ENCODE results near the gene LLCFC1. TPM values are rescaled to one million over a fixed set of nuclear protein-coding genes. Genes with fewer than 3 reads are reported as not detected.

Gene LLCFC1
- total RNA-seq, 6 experiments from 2014 or later: not detected

DNA sequence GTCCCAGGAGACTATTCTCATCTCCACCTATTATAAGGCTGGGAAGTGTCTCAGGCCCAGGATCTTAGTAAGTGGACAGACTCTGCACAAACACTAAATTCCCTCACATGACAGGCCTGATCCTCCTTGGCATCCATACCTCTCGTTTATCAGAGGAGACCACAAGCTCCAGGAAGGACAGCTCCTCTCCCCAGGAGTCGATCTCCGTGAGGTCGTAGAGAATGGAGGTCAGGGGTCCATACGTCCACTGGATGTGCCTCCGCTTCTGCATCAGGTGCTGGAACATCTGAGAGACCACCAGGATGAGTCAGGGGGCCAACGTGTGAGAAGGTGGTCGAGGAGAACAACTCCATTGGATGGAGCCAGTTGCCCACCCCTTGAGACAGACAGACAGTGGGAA, 11.3 kb upstream of the LLCFC1 start:
- H3K27ac Mint-ChIP-seq: no peak overlapping the region
- peaks cover 12% of the 10 kb centered on the region; the same call in 1 of the 2 replicates for H3K27me3 Mint-ChIP-seq (ENCODE audit: insufficient read depth)
- H3K4me3 Mint-ChIP-seq: no peak overlapping the region
- H3K9me3 Mint-ChIP-seq: peaks cover 3% of the 10 kb centered on the region; the same call in 1 of the 2 replicates
- TF ChIP-seq, protein P1, sequence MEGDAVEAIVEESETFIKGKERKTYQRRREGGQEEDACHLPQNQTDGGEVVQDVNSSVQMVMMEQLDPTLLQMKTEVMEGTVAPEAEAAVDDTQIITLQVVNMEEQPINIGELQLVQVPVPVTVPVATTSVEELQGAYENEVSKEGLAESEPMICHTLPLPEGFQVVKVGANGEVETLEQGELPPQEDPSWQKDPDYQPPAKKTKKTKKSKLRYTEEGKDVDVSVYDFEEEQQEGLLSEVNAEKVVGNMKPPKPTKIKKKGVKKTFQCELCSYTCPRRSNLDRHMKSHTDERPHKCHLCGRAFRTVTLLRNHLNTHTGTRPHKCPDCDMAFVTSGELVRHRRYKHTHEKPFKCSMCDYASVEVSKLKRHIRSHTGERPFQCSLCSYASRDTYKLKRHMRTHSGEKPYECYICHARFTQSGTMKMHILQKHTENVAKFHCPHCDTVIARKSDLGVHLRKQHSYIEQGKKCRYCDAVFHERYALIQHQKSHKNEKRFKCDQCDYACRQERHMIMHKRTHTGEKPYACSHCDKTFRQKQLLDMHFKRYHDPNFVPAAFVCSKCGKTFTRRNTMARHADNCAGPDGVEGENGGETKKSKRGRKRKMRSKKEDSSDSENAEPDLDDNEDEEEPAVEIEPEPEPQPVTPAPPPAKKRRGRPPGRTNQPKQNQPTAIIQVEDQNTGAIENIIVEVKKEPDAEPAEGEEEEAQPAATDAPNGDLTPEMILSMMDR (IDR thresholded peaks at IDR 0.05): no peak
- no peaks in the 10 kb centered on the region for H3K36me3 Mint-ChIP-seq (ENCODE audit: low read depth)
- DNase-seq: no peak
- H3K4me1 Mint-ChIP-seq (ENCODE audit: low read depth): no peaks in the 10 kb centered on the region

- no peaks in the 10 kb centered on the region for H3K4me1 Mint-ChIP-seq (ENCODE audit: low read depth)
- peaks cover 4% of the 10 kb centered on the region; the same call in 1 of the 2 replicates for H3K9me3 Mint-ChIP-seq
- no peak overlapping the region for H3K27ac Mint-ChIP-seq
- no peak overlapping the region for H3K4me3 Mint-ChIP-seq
- DNase-seq: no peak
- peaks cover 18% of the 10 kb centered on the region; the same call in 1 of the 2 replicates for H3K27me3 Mint-ChIP-seq (ENCODE audit: insufficient read depth)
- no peaks in the 10 kb centered on the region for H3K36me3 Mint-ChIP-seq (ENCODE audit: low read depth)
- TF ChIP-seq, protein P1 (IDR thresholded peaks at IDR 0.05): no peak
These were observed 9.1 kb upstream of the LLCFC1 start for GRCh38 chr7:142930126-142930730.

GRCh38 chr7:142932386-142933091, 6.7 kb upstream of the LLCFC1 start:
- Mint-ChIP-seq H3K36me3 (ENCODE audit: low read depth) (no peaks in the 10 kb centered on the region), H3K27me3 (ENCODE audit: insufficient read depth) (peaks cover 19% of the 10 kb centered on the region), H3K4me1 (ENCODE audit: low read depth) (no peaks in the 10 kb centered on the region), H3K9me3 (peaks cover 4% of the 10 kb centered on the region; the same call in 1 of the 2 replicates), H3K4me3 (no peak overlapping the region), H3K27ac (no peak overlapping the region)
- no peak for DNase-seq
- TF ChIP-seq, protein P1 (IDR thresholded peaks at IDR 0.05): no peak

- Mint-ChIP-seq H3K4me3 (no peak overlapping the region), H3K4me1 (ENCODE audit: low read depth) (no peaks in the 10 kb centered on the region), H3K36me3 (ENCODE audit: low read depth) (no peaks in the 10 kb centered on the region), H3K27ac (no peak overlapping the region), H3K9me3 (peaks cover 4% of the 10 kb centered on the region; the same call in 1 of the 2 replicates), H3K27me3 (ENCODE audit: insufficient read depth) (peaks cover 18% of the 10 kb centered on the region)
- DNase-seq: no peak
- TF ChIP-seq, protein P1 (IDR thresholded peaks at IDR 0.05): no peak
These were observed 6.2 kb upstream of the LLCFC1 start for GRCh38 chr7:142933092-142933475.

- Mint-ChIP-seq H3K27ac (no peak within 1 kb of the TSS), H3K4me1 (ENCODE audit: low read depth) (no peaks in the 10 kb centered on the region), H3K9me3 (peaks cover 4% of the 10 kb centered on the region; the same call in 1 of the 2 replicates), H3K36me3 (ENCODE audit: low read depth) (no peaks in the 10 kb centered on the region), H3K4me3 (no peak within 1 kb of the TSS), H3K27me3 (ENCODE audit: insufficient read depth) (peaks cover 17% of the 10 kb centered on the region)
- no peak for DNase-seq
- TF ChIP-seq, protein P1 (IDR thresholded peaks at IDR 0.05): no peak
These were observed 5.7 kb upstream of the LLCFC1 start, which contains the start of gene TRPV5 for GRCh38 chr7:142933624-142934023. Gene TRPV5 (minus strand): TSS chr7:142933746. CDS start chr7:142933459, 287 bp downstream.

Data from HFFc6 (cell line).